RWPE1 (cell line): ENCODE measurements around the gene RHBDD2.

Source experiments
- CTCF ChIA-PET: fragments of 350-600 bp; sonication (Branson Sonifier 250); formaldehyde crosslinking; extraction: SDS; loops from one replicate; lab custom pipeline; 2021; lab: Yijun Ruan, JAX
- POLR2A ChIA-PET: fragments of 400-600 bp; formaldehyde crosslinking; extraction: SDS; loops from one replicate; lab custom pipeline; 2020; ENCODE audit warnings: antibody characterized with exemption; ENCODE audit not compliant: low non-redundant PET; lab: Yijun Ruan, JAX
- DNase-seq: peaks from one replicate; pipeline ENCODE4 v3.0.0; 2012; ENCODE audit warnings: low spot score
- H3K27ac ChIP-seq: fragments of 450-650 bp; 2 replicates; pipeline ENCODE4 v1.5.1; 2017
- TF ChIP-seq, protein P1 (sequence below): fragments of 450-650 bp; conservative IDR thresholded peaks from 2 replicates; pipeline ENCODE4 v1.5.1; 2017; ENCODE audit warnings: low read depth, mild to moderate bottlenecking

The RHBDD2 gene

DNA sequence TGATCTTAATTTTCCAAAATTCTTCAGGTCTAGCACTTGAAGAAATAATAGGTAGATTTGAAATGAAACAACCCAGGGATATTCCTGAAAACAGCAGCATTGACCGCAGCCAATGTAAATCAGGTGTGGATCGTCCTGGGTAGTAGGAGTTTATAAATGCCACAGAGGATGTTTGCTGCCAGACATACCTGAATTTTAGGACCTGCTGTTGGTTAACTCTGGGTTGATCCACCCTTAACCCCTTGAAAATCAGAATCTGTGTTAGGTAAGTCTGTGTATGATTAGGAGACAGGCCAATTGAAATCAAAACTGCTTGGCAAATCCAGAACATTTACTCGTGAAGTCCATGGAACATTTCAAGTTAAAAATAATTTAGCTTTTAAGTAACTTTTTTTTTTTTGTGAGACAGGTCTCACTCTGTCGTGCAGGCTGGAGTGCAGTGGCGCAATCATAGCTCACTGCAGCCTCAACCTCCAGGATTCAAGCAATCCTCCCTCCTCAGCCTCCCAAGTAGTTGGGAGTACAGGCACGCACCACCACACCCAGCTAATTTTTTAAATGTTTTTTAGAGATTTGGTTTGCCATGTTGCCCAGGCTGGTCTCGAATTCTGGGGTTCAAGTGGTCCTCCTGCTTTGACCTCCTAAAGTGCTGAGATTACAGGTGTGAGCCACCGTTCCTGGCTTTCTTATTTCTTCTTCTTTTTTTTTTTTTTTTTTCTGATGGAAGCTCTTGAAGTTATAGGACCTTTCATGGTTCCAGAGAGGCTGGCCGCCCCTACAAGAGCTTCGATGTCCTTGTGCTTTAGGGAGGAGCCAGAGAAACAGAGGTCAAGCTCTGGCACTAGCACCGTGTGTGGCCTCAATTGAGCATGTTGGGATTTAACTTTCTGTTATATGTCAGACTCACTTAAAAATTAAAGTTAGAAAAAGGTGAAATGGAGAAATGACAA, 38.1 kb downstream of the RHBDD2 start:
- DNase-seq, result no peak
- H3K27ac ChIP-seq, result no peak overlapping the region
- POLR2A ChIA-PET, result interaction anchor here (1.1 kb wide), 1 partner anchor 11 kb away, joined by 3 read pairs; no protein-coding TSS in a partner anchor
- CTCF ChIA-PET, result interaction anchor here (0.5 to 1.4 kb wide), 2 partner anchors 23 to 51 kb away, joined by 3 to 5 read pairs; no protein-coding TSS in a partner anchor
- TF ChIP-seq, protein P1, sequence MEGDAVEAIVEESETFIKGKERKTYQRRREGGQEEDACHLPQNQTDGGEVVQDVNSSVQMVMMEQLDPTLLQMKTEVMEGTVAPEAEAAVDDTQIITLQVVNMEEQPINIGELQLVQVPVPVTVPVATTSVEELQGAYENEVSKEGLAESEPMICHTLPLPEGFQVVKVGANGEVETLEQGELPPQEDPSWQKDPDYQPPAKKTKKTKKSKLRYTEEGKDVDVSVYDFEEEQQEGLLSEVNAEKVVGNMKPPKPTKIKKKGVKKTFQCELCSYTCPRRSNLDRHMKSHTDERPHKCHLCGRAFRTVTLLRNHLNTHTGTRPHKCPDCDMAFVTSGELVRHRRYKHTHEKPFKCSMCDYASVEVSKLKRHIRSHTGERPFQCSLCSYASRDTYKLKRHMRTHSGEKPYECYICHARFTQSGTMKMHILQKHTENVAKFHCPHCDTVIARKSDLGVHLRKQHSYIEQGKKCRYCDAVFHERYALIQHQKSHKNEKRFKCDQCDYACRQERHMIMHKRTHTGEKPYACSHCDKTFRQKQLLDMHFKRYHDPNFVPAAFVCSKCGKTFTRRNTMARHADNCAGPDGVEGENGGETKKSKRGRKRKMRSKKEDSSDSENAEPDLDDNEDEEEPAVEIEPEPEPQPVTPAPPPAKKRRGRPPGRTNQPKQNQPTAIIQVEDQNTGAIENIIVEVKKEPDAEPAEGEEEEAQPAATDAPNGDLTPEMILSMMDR, result no peak

DNA sequence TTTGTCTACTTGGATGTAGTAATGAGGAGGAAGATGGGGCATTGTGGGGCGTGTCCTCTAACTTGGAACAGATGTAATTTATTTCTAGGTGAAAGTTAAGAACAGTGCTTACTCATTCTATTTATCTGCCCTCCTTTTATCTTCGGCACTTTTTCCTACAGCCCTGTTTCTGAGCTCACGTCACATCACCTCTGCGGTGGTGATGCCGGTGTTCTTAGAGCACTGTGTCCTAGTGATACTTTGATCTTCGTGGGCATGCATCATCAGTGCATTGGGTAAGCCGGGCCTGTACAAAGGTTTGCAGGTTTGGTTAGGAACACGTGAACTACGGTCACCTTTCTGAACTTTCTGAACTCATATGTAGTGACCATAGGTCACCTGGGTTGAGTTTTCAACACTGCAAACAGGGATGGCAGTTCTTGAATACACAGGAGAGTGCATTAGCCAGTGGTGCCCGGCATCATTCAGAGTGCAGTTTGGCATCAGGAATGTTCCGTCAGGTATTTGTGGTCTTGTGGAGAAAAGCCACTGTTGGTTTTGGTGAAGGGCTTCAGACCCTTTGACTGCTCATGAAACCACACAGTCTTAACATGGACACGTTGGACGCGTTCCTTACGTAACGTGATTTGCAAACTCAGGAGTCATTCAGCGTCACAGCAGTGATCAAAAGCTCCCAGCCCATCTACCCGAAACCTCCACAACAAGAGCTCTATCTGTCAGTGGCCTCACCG, 41.8 kb downstream of the RHBDD2 start:
- POLR2A ChIA-PET, result no interaction called here
- DNase-seq, result no peak
- CTCF ChIA-PET, result interaction anchor here (0.6 kb wide), 1 partner anchor 15 kb away, joined by 5 read pairs; no protein-coding TSS in a partner anchor
- TF ChIP-seq, protein P1, result no peak
- H3K27ac ChIP-seq, result no peak overlapping the region

DNA sequence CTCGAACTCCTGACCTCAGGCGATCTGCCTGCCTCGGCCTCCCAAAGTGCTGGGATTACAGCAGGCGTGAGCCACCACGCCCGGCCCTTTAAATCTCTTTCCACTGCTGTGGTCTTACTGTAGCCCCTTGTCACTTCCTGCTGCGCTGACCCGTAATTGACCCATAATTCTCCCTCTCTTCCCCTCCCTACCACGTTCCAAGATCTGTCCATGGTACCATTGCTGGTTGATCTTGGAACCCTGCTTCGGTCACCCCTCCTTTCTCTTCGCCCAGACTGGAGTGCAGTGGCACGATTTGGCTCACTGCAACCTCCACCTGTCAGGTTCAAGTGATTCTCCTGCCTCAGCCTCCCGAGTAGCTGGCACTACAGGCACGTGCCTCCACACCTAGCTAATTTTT, 42.6 kb downstream of the RHBDD2 start:
- H3K27ac ChIP-seq, result no peak overlapping the region
- POLR2A ChIA-PET, result interaction anchor here (0.6 kb wide), 1 partner anchor 42 kb away, joined by 6 read pairs; no protein-coding TSS in a partner anchor
- DNase-seq, result no peak
- CTCF ChIA-PET, result no interaction called here
- TF ChIP-seq, protein P1, result no peak

DNA sequence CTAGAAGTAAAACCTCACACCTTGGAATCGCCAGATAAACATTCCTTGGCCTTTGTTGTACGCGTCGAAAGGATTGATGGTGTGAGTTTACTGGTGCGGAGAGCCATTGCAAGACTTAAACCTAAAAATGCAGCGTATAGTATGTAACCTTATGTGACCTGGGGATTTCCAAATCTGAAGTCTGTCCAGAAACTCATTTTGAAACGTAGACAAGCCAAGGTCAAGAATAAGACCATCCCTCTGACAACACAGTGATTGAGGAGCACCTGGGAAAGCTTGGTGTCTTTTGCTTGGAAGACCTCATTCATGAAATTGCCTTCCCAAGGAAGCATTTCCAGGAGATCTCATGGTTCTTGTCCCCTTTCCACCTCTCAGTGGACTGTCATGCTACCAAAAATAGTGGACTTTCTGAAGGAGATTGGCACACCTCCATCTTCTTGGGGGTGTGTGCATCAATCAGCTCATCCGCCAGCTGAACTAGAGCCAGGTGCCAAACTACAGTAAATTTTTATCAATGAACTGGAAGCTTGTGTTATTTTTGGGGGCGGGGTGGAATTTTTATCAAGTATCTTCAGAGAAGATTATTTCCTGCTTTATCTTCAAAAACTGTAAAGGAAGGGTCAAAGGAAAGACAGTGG, 44.3 kb downstream of the RHBDD2 start:
- ChIA-PET POLR2A (no interaction called here), CTCF (interaction anchor here (0.6 kb wide), 1 partner anchor 832 kb away, joined by 3 read pairs; no protein-coding TSS in a partner anchor)
- no peak overlapping the region for H3K27ac ChIP-seq
- TF ChIP-seq, protein P1, result no peak
- no peak for DNase-seq

DNA sequence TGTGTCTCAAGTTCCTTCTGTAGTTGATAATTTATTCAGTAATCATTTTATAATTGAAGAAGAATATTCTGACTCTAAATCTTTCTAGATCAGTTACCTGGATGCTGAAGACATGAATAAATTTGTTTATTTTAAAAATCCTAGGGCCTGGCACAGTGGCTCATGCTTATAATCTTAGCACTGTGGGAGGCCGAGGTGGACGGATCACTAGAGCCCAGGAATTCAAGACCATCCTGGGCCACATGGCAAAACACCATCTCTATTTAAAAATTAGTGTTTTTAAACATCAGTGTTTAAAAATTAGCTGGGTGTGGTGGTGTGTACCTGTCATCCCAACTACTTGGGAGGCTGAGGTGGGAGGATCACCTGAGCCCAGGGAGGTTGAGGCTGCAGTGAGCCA, 45.4 kb downstream of the RHBDD2 start:
- no peak overlapping the region for H3K27ac ChIP-seq

More for the DNA sequence above, 45.4 kb downstream of the RHBDD2 start:
- ChIA-PET CTCF (no interaction called here), POLR2A (interaction anchor here (1.1 kb wide), 1 partner anchor 9 kb away, joined by 5 read pairs; the partner anchor contains the start of gene POR)
- TF ChIP-seq, protein P1, result no peak
- no peak for DNase-seq
